Naive B cell (primary cell): ENCODE data around the gene MRAS. TPM values are rescaled to one million over a fixed set of nuclear protein-coding genes. Genes with fewer than 3 reads are reported as not detected.
A peak's percentile ranks its signal among the peaks of the same experiment; 100 is the strongest.
"Not testable (repeated sequence)": the region's sequence is repeated elsewhere in the genome, so short reads cannot be mapped to it uniquely, and the experiment has no call there.

Experiments
- ATAC-seq, 2 donors: fragments of 150-1000 bp; cut with Tn5 transposase; 2 replicates each; pipeline ENCODE4 v1.10.0; 2021; ENCODE audit warnings: low read depth in 2 of 2, mild to moderate bottlenecking in 2 of 2, moderate library complexity in 2 of 2
- DNase-seq: peaks from one replicate; pipeline ENCODE4 v3.0.0; 2022
- H3K27ac Mint-ChIP-seq, 6 donors: one replicate each; pipeline ENCODE4 v1.8.0; 2020 to 2022; ENCODE audit warnings: mild to moderate bottlenecking in 6 of 6, mixed read lengths in 6 of 6, moderate library complexity in 5 of 6, inconsistent platforms in 2 of 6
- H3K27me3 Mint-ChIP-seq, 3 donors: one replicate each; pipeline ENCODE4 v1.8.0; 2021 to 2022; ENCODE audit warnings: mixed read lengths in 3 of 3, mild to moderate bottlenecking in 1 of 3
- H3K36me3 Mint-ChIP-seq, 2 donors: one replicate each; pipeline ENCODE4 v1.8.0; 2020 to 2022; ENCODE audit warnings: mixed read lengths in 2 of 2, inconsistent platforms in 1 of 2, mild to moderate bottlenecking in 1 of 2
- H3K4me1 Mint-ChIP-seq, 3 donors: one replicate each; pipeline ENCODE4 v1.8.0; 2020 to 2022; ENCODE audit warnings: mixed read lengths in 3 of 3, inconsistent platforms in 1 of 3, mild to moderate bottlenecking in 1 of 3, moderate library complexity in 1 of 3
- H3K4me3 Mint-ChIP-seq, 8 donors: one replicate each; pipeline ENCODE4 v1.8.0; 2020 to 2022; ENCODE audit warnings: mild to moderate bottlenecking in 8 of 8, mixed read lengths in 8 of 8, moderate library complexity in 8 of 8, inconsistent platforms in 2 of 8
- H3K9me3 Mint-ChIP-seq, 7 donors: one replicate each; pipeline ENCODE4 v1.8.0; 2020 to 2022; ENCODE audit warnings: mixed read lengths in 7 of 7, mild to moderate bottlenecking in 5 of 7, inconsistent platforms in 2 of 7, moderate library complexity in 1 of 7
- polyA plus RNA-seq, 6 donors: library from polyadenylated mRNA; unstranded; fragments of 300-500 nt; fragmentation: Illumina TruSeq; gene quantifications; one replicate each; pipeline ENCODE4 v1.2.3, GENCODE V29; 2021; ENCODE audit warnings: low read depth in 6 of 6

Gene MRAS
- polyA plus RNA-seq, 6 donors from 2014 or later: not detected

DNA sequence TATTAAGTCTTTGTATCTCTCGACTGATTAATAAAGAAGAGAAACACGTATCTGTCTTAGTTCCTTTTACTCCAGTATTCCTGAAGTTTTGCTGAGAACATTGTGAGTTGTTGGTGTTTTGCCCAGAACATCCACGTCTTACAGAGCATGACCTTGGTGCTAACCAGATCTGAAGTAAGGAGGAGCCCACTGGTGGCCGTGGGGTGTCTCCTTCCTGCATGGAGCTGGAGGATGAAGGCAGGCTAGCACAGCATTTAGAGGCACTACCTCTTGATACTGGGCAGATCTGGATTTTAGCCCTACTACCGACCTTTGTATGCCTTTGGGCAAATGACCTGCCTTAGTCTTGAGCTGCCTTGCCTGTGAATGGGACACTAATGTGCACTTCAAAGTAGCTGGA lies 57.1 kb downstream of the MRAS start:
- Mint-ChIP-seq H3K4me1 (no peaks in the 10 kb centered on the region), H3K27me3 (peaks cover 26 to 56% (median 50%) of the 10 kb centered on the region in 3 donors), H3K27ac (no peak overlapping the region), H3K4me3 (no peak overlapping the region), H3K36me3 (peaks cover 0 to 8% of the 10 kb centered on the region in 2 donors), H3K9me3 (peaks cover 0 to 1% (median 0%) of the 10 kb centered on the region in 7 donors)
- no peak for ATAC-seq
- DNase-seq: no peak

- Mint-ChIP-seq H3K36me3 (peaks cover 0 to 8% of the 10 kb centered on the region in 2 donors), H3K4me1 (no peaks in the 10 kb centered on the region), H3K27me3 (peaks cover 30 to 51% (median 48%) of the 10 kb centered on the region in 3 donors), H3K9me3 (peaks cover 0 to 1% (median 0%) of the 10 kb centered on the region in 7 donors), H3K27ac (no peak overlapping the region), H3K4me3 (peak overlapping the region in 1 of 8 donors; percentile 50)
- DNase-seq (no peak), ATAC-seq (no peak)
Observed at GRCh38 chr3:138406606-138407005, 58.2 kb downstream of the MRAS start.

- Mint-ChIP-seq H3K27ac (no peak overlapping the region), H3K36me3 (peaks cover 0 to 8% of the 10 kb centered on the region in 2 donors), H3K9me3 (peaks cover 0 to 1% (median 0%) of the 10 kb centered on the region in 7 donors), H3K4me3 (no peak overlapping the region), H3K4me1 (no peaks in the 10 kb centered on the region), H3K27me3 (peaks cover 37 to 56% (median 54%) of the 10 kb centered on the region in 3 donors)
- ATAC-seq (no peak), DNase-seq (no peak)
Observed at GRCh38 chr3:138407236-138407907, 59.0 kb downstream of the MRAS start.

- H3K27me3 Mint-ChIP-seq: peaks cover 44 to 70% (median 64%) of the 10 kb centered on the region in 3 donors
- peaks cover 0 to 8% of the 10 kb centered on the region in 2 donors for H3K36me3 Mint-ChIP-seq
- no peaks in the 10 kb centered on the region for H3K4me1 Mint-ChIP-seq
- no peak overlapping the region for H3K27ac Mint-ChIP-seq
- DNase-seq (no peak), ATAC-seq (no peak)
- H3K4me3 Mint-ChIP-seq: no peak overlapping the region
- H3K9me3 Mint-ChIP-seq: peaks cover 0 to 1% (median 0%) of the 10 kb centered on the region in 7 donors
Observed at GRCh38 chr3:138408751-138409570, 60.6 kb downstream of the MRAS start.

DNA sequence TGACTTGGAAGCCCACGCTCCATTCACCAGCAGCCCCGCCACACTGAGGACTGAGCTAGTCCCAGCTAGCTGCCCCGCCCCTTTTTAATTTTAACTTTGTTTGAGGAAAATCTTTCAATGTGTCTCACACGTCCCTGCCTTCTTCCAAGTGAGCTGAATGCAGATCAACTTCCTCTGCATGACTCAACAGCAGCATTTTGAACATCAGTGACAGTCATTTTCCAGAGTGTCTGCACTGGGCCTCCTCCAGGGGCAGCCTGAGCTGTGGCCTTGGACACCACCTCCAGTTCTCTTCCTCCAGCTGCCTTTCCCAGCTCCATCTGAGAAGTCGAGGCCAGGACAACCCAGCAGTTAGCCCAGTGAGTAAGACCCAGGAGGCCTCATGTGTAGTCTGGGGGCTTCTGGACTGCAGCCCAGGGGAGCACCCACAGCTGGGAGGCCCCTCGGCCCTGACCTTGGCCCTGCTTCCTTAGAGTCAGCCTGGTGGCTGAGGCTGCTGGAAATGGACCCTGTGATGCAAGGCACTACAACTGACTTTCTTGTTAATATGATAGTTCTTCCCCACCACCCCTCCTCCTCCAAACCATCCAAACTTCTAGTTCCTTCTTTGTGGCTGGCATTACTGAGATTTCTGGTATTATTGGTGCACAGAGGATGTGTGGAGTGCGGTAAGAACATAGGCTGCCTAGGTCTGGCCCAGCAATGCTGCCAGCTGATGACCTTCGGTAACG lies 64.6 kb downstream of the MRAS start:
- no peaks in the 10 kb centered on the region for H3K4me1 Mint-ChIP-seq
- no peaks in the 10 kb centered on the region for H3K9me3 Mint-ChIP-seq
- peaks cover 0 to 3% of the 10 kb centered on the region in 2 donors for H3K36me3 Mint-ChIP-seq
- H3K27me3 Mint-ChIP-seq: peaks cover 50 to 73% (median 70%) of the 10 kb centered on the region in 3 donors
- ATAC-seq: no peak
- H3K27ac Mint-ChIP-seq: peak overlapping the region in 1 of 6 donors; percentile 82
- no peak overlapping the region for H3K4me3 Mint-ChIP-seq
- no peak for DNase-seq

DNA sequence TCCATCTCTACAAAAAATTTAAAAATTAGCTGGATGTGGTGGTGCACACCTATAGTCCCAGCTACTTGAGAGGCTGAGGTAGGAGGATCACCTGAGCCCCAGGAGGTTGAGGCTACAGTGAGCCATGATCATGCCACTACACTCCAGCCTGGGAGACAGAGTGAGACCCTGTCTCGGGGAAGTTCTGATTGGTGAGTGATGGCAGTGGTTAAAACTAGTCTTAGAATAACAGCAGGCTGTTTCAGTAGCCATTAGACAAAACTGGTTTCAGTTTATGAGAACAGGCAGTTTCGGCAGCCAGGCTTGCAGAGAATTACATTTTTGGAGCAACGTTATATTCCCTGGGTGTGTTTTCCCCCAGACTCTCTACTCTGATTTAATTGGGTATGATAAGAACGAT lies 67.9 kb downstream of the MRAS start:
- ATAC-seq, H3K4me3 Mint-ChIP-seq, H3K36me3 Mint-ChIP-seq, H3K9me3 Mint-ChIP-seq, H3K27ac Mint-ChIP-seq, DNase-seq, H3K4me1 Mint-ChIP-seq: not testable (repeated sequence)
- H3K27me3 Mint-ChIP-seq: peaks cover 40 to 79% (median 78%) of the 10 kb centered on the region in 3 donors

DNA sequence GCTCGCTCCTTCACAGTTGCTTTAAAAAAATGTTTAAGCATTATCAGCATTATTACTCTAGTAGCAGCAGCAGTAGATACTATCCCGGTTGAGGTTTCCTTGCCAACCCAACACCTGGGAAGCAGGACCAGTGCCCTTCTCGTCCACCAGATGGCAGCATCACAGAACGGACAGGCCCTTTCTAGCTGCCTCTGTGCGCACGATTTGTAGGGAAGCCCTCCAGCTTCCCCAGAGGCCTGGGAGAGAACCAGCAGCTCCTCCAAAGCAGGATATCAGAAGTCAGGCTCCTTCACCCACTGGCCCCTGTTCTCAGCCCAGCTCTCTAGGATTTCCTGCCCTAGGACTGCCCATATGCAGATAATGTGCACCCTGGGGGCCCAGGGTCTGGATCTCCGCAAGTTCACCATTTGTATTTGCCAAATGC lies 69.2 kb downstream of the MRAS start:
- Mint-ChIP-seq H3K27me3 (peaks cover 35 to 84% (median 68%) of the 10 kb centered on the region in 3 donors), H3K27ac (no peak overlapping the region), H3K36me3 (no peaks in the 10 kb centered on the region), H3K4me1 (no peaks in the 10 kb centered on the region), H3K9me3 (peaks cover 0 to 6% (median 3%) of the 10 kb centered on the region in 7 donors), H3K4me3 (no peak overlapping the region)
- ATAC-seq: peak in 1 of 2 donors; percentile 55
- DNase-seq: peak; percentile 32

DNA sequence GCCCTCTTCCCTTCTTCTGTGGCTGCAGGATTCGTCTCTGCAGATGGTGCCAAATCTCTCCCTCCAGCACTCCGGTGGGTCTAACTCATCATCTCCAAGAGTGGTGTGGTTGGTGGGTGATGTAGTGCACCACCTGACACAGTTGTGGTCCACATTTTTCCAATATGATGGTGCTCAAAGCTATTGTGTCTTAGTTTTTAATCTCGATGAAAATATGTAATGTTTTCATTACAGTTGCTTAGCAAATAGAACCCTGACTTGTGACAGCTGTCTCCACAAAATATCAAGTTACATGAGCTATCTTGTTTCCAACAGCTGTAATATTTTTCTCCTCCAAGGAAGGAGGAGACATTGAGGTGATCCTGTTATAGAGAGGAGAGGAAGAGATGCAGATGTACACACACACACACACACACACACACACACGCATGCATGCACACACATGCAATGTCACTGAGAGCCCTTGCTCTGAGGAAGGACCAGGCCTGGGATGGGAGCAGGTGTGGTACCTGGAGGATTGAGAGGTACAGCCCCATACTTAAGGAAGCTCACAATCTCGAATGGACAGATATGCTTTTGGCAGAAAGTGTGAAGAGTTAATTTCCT lies 70.3 kb downstream of the MRAS start:
- DNase-seq (no peak), ATAC-seq (no peak)
- no peaks in the 10 kb centered on the region for H3K36me3 Mint-ChIP-seq

GRCh38 chr3:138423316-138423715 lies 74.9 kb downstream of the MRAS start:
- Mint-ChIP-seq H3K4me3 (no peak overlapping the region), H3K9me3 (peaks cover 0 to 6% (median 3%) of the 10 kb centered on the region in 7 donors), H3K4me1 (no peaks in the 10 kb centered on the region), H3K27ac (no peak overlapping the region), H3K27me3 (peaks cover 16 to 51% (median 21%) of the 10 kb centered on the region in 3 donors), H3K36me3 (no peaks in the 10 kb centered on the region)
- DNase-seq: no peak
- ATAC-seq: no peak

More for the DNA sequence above, 70.3 kb downstream of the MRAS start:
- Mint-ChIP-seq H3K27ac (no peak overlapping the region), H3K4me3 (no peak overlapping the region), H3K9me3 (peaks cover 0 to 6% (median 3%) of the 10 kb centered on the region in 7 donors), H3K4me1 (no peaks in the 10 kb centered on the region), H3K27me3 (peaks cover 31 to 74% (median 57%) of the 10 kb centered on the region in 3 donors)

- no peak for ATAC-seq
Observed at GRCh38 chr3:138424323-138424722, 75.9 kb downstream of the MRAS start.

GRCh38 chr3:138426211-138426610 lies 77.8 kb downstream of the MRAS start:
- ATAC-seq (no peak), DNase-seq (no peak)
- Mint-ChIP-seq H3K27ac (no peak overlapping the region), H3K4me3 (no peak overlapping the region), H3K36me3 (no peaks in the 10 kb centered on the region), H3K27me3 (peaks cover 4 to 44% (median 17%) of the 10 kb centered on the region in 3 donors), H3K9me3 (peaks cover 0 to 3% (median 0%) of the 10 kb centered on the region in 7 donors), H3K4me1 (no peaks in the 10 kb centered on the region)

More at GRCh38 chr3:138424323-138424722, 75.9 kb downstream of the MRAS start:
- Mint-ChIP-seq H3K9me3 (peaks cover 0 to 6% (median 3%) of the 10 kb centered on the region in 7 donors), H3K4me1 (no peaks in the 10 kb centered on the region), H3K36me3 (no peaks in the 10 kb centered on the region), H3K27me3 (peaks cover 11 to 47% (median 14%) of the 10 kb centered on the region in 3 donors), H3K4me3 (peak overlapping the region in 1 of 8 donors; percentile 43), H3K27ac (peak overlapping the region in 1 of 6 donors; percentile 37)
- DNase-seq: no peak

DNA sequence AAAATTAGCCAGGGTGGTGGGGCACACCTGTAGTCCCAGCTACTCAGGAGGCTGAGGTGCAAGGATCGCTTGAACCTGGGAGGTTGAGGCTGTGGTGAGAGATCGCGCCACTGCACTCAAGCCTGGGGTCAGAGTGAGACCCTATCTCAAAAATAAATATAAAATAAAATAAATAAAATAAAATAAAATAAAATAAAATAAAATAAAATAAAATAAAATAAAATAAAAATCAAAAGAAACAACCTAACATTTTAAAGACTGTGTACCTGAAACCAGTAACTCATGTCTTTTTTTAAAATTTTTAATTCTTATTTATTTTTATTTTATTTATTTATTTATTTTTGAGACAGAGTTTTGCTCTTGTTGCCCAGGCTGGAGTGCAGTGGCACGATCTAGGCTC lies 78.4 kb downstream of the MRAS start:
- DNase-seq, H3K27ac Mint-ChIP-seq, H3K4me3 Mint-ChIP-seq, H3K9me3 Mint-ChIP-seq, H3K4me1 Mint-ChIP-seq, H3K36me3 Mint-ChIP-seq, ATAC-seq: not testable (repeated sequence)
- H3K27me3 Mint-ChIP-seq: peaks cover 10 to 45% (median 17%) of the 10 kb centered on the region in 3 donors

- ATAC-seq (no peak), DNase-seq (no peak)
- Mint-ChIP-seq H3K27me3 (peaks cover 33 to 57% (median 35%) of the 10 kb centered on the region in 3 donors), H3K36me3 (no peaks in the 10 kb centered on the region), H3K4me1 (peaks cover 2 to 11% (median 10%) of the 10 kb centered on the region in 3 donors), H3K27ac (no peak overlapping the region), H3K9me3 (peaks cover 0 to 5% (median 0%) of the 10 kb centered on the region in 7 donors), H3K4me3 (no peak overlapping the region)
Observed at GRCh38 chr3:138429665-138430064, 81.3 kb downstream of the MRAS start.
